Measurements from ENCODE around the gene AMBRA1. TPM values are rescaled to one million over a fixed set of nuclear protein-coding genes. Genes with fewer than 3 reads are reported as not detected.

Gene AMBRA1
- total RNA-seq, 3 donors from 2014 or later, result 32.5 to 38.9 (median 34.1) TPM

- Histone ChIP-seq H3K36me3 (no peaks in the 10 kb centered on the region), H3K4me3 (peak overlapping the region in 1 of 3 donors; percentile 24), H3K9me3 (no peaks in the 10 kb centered on the region), H3K27me3 (no peaks in the 10 kb centered on the region), H3K27ac (peak overlapping the region; percentile 78 to 80), H3K4me1 (peaks cover 0 to 7% of the 10 kb centered on the region in 2 donors)
- intact Hi-C loops (cut with DNase I; ENCODE audit: low total_unique reads), result loop anchor here (10.0 kb wide), 1 partner anchor 205 kb away; the partner anchor contains the start of gene CHRM4
- no peak for TF ChIP-seq CTCF (IDR thresholded peaks at IDR 0.05)
- TF ChIP-seq POLR2AphosphoS5 (IDR thresholded peaks at IDR 0.05), result no peak
- no peak for TF ChIP-seq POLR2A (IDR thresholded peaks at IDR 0.05)
- DNase-seq (ENCODE audit: low spot score in 2 of 2), result peak in 1 of 2 donors; percentile 40
Measured at GRCh38 chr11:46599340-46600193, 5.7 kb upstream of the AMBRA1 start.

DNA sequence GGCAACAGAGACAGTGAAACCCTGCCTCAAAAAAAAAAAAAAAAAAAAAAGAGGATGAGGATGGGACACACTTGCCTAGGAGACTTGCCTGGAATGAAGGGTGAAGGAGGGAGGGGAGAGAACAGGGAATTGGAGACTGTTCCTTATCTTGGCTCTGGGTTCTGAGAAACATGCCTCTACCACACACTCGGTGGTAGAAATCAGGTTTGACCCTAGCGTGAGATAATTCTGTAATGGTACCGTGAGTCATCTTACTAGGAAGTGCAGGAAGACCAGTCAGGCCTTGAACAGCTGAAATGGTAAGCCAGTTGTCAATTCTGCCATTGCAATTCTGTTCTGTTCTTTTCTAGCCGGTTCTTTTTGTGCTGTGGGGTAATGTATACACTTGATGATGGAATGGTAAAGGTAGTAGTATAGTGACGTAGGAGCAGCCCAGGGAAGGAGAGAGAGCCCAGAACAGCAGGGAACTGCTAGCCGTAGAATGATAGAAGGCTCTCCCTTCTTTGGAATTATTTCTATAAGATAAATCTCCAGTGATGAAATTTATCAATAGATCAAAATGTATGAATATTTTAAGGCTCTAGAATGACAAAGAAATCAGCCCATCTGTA lies 3.9 kb upstream of the AMBRA1 start:
- Histone ChIP-seq H3K4me1 (peaks cover 0 to 7% of the 10 kb centered on the region in 2 donors), H3K27me3 (no peaks in the 10 kb centered on the region), H3K4me3 (no peak overlapping the region), H3K9me3 (no peaks in the 10 kb centered on the region), H3K36me3 (no peaks in the 10 kb centered on the region), H3K27ac (no peak overlapping the region)
- intact Hi-C loops (cut with DNase I; ENCODE audit: low total_unique reads), result no loop called here
- DNase-seq (ENCODE audit: low spot score in 2 of 2), result no peak
- TF ChIP-seq POLR2AphosphoS5 (IDR thresholded peaks at IDR 0.05) (no peak), CTCF (IDR thresholded peaks at IDR 0.05) (no peak), POLR2A (IDR thresholded peaks at IDR 0.05) (no peak)

DNA sequence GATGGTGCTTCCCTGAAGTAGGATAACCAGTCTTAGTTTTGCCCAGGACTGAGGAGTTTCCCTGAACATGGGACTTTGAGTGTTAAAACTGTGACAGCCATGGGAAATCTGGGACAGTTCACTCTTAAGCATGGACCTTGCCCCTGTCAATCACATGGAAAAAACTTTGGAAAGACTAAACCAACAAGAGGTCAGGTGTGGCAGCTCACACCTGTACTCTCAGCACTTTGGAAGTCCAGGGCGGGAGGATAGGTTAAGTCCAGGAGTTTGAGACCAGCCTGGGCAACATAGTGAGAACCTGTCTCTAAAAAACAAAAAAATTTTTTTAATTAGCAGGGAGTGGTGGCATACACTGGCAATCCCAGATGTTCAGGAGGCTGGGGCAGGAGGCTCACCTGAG lies 3.3 kb upstream of the AMBRA1 start:
- Histone ChIP-seq H3K27ac (no peak overlapping the region), H3K4me3 (no peak overlapping the region), H3K9me3 (no peaks in the 10 kb centered on the region), H3K36me3 (no peaks in the 10 kb centered on the region), H3K4me1 (peaks cover 0 to 11% of the 10 kb centered on the region in 2 donors), H3K27me3 (no peaks in the 10 kb centered on the region)
- TF ChIP-seq POLR2A (IDR thresholded peaks at IDR 0.05), result no peak
- no peak for DNase-seq (ENCODE audit: low spot score in 2 of 2)
- intact Hi-C loops (cut with DNase I; ENCODE audit: low total_unique reads), result no loop called here

DNA sequence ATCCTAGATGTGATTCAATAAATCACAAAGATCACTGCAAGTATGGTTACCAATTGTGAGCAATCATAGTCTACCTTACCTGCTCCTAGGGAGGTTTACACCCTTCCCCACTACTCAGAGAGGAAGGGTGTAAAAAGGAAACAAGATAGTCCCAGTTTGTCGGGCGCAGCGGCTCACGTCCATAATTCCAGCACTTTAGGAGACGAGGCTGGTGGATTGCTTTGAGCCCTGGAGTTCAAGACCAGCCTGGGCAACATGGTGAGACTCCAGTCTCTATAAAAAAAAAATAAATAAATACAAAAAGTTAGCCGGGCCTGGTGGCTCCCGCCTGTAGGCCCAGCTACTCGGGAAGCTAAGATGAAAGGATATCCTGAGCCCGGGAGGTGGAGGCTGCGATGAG lies 962 bp upstream of the AMBRA1 start:
- peak overlapping the region in 1 of 2 donors; percentile 92 for H3K27ac ChIP-seq
- H3K4me3 ChIP-seq, result no peak overlapping the region
- no peaks in the 10 kb centered on the region for H3K9me3 ChIP-seq
- H3K36me3 ChIP-seq, result no peaks in the 10 kb centered on the region
- DNase-seq (ENCODE audit: low spot score in 2 of 2), result no peak
- H3K4me1 ChIP-seq, result peaks cover 0 to 11% of the 10 kb centered on the region in 2 donors
- H3K27me3 ChIP-seq, result no peaks in the 10 kb centered on the region
- TF ChIP-seq POLR2A (IDR thresholded peaks at IDR 0.05) (no peak), POLR2AphosphoS5 (IDR thresholded peaks at IDR 0.05) (no peak), CTCF (IDR thresholded peaks at IDR 0.05) (no peak)
- intact Hi-C loops (cut with DNase I; ENCODE audit: low total_unique reads), result no loop called here

GRCh38 chr11:46594374-46594700 lies 514 bp upstream of the AMBRA1 start:
- H3K36me3 ChIP-seq, result no peaks in the 10 kb centered on the region
- DNase-seq (ENCODE audit: low spot score in 2 of 2), result no peak
- H3K27me3 ChIP-seq, result no peaks in the 10 kb centered on the region
- peak overlapping the region; percentile 85 to 92 for H3K27ac ChIP-seq
- intact Hi-C loops (cut with DNase I; ENCODE audit: low total_unique reads), result no loop called here
- H3K9me3 ChIP-seq, result no peaks in the 10 kb centered on the region
- TF ChIP-seq POLR2A (IDR thresholded peaks at IDR 0.05), result no peak
- TF ChIP-seq POLR2AphosphoS5 (IDR thresholded peaks at IDR 0.05), result no peak
- TF ChIP-seq CTCF (IDR thresholded peaks at IDR 0.05), result no peak
- peak overlapping the region; percentile 79 to 94 (median 79) for H3K4me3 ChIP-seq
- peaks cover 0 to 11% of the 10 kb centered on the region in 2 donors for H3K4me1 ChIP-seq

Measured in breast epithelium (tissue), 4 donors.